ENCODE results near the gene BCAR3.

DNA sequence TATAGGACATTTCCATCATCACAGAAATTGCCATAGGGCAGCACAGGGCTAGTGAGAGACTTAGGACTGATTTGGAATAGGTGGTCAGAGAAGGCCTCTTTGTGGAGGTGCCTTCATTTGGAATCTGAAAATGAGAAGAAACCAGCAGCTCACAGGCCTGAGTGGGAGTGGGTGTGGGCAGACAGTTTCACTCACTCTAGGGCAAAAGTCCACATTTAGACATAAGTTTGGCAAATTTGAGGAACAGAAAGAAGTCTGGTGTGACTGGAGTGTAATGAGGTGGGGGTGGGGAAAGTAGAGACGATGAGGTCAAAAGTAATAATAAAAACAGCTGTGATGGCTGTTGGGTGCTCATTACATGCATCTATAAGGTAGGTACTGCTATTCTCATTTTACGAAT lies 22.4 kb upstream of the BCAR3 start:
- TF ChIP-seq, protein P1, sequence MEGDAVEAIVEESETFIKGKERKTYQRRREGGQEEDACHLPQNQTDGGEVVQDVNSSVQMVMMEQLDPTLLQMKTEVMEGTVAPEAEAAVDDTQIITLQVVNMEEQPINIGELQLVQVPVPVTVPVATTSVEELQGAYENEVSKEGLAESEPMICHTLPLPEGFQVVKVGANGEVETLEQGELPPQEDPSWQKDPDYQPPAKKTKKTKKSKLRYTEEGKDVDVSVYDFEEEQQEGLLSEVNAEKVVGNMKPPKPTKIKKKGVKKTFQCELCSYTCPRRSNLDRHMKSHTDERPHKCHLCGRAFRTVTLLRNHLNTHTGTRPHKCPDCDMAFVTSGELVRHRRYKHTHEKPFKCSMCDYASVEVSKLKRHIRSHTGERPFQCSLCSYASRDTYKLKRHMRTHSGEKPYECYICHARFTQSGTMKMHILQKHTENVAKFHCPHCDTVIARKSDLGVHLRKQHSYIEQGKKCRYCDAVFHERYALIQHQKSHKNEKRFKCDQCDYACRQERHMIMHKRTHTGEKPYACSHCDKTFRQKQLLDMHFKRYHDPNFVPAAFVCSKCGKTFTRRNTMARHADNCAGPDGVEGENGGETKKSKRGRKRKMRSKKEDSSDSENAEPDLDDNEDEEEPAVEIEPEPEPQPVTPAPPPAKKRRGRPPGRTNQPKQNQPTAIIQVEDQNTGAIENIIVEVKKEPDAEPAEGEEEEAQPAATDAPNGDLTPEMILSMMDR (IDR thresholded peaks at IDR 0.05): no peak
- TF ChIP-seq POLR2A (IDR thresholded peaks at IDR 0.05): no peak

All from Peyer's patch (tissue), 4 donors.